Trophoblast cell (in vitro differentiated cells and primary cell): ENCODE results near the gene ARL5B.

Experiments
- DNase-seq, 2 donors: peaks; one replicate each; pipeline ENCODE4 v3.0.0-alpha.2; 2016
- H2AFZ ChIP-seq: 2 replicates; pipeline ENCODE4 v1.6.1; 2013; ENCODE audit warnings: low read length, moderate library complexity, mild to moderate bottlenecking; ENCODE audit not compliant: insufficient read depth, poor library complexity
- H2AK5ac ChIP-seq: 2 replicates; pipeline ENCODE4 v1.6.1; 2013; ENCODE audit warnings: mild to moderate bottlenecking, low read length
- H2BK120ac ChIP-seq: 2 replicates; pipeline ENCODE4 v1.6.1; 2013; ENCODE audit warnings: low read length, mild to moderate bottlenecking, moderate library complexity; ENCODE audit not compliant: insufficient read depth, poor library complexity
- H2BK12ac ChIP-seq: 2 replicates; pipeline ENCODE4 v1.6.1; 2013; ENCODE audit warnings: mild to moderate bottlenecking, low read length, moderate library complexity
- H2BK5ac ChIP-seq: 2 replicates; pipeline ENCODE4 v1.6.1; 2013; ENCODE audit warnings: low read length, low read depth, moderate library complexity, mild to moderate bottlenecking; ENCODE audit not compliant: poor library complexity
- H3K14ac ChIP-seq: 2 replicates; pipeline ENCODE4 v1.6.1; 2013; ENCODE audit warnings: mild to moderate bottlenecking, low read length
- H3K18ac ChIP-seq: 2 replicates; pipeline ENCODE4 v1.6.1; 2013; ENCODE audit warnings: mild to moderate bottlenecking, low read length
- H3K23ac ChIP-seq: 2 replicates; pipeline ENCODE4 v1.6.1; 2013; ENCODE audit warnings: low read length
- H3K27ac ChIP-seq: 2 replicates; pipeline ENCODE4 v1.5.1; 2013; ENCODE audit warnings: low read depth, mild to moderate bottlenecking, inconsistent platforms, low read length, moderate library complexity
- H3K27me3 ChIP-seq: 2 replicates; pipeline ENCODE4 v1.6.1; 2013; ENCODE audit warnings: inconsistent platforms, mild to moderate bottlenecking, low read length, moderate library complexity; ENCODE audit not compliant: insufficient read depth
- H3K36me3 ChIP-seq, 2 experiments: 1 replicate in 1 of 2; 2 replicates in 1 of 2; pipeline ENCODE4 v1.6.1; 2013; ENCODE audit warnings: low read length in 2 of 2, mild to moderate bottlenecking in 2 of 2, moderate library complexity in 1 of 2; ENCODE audit not compliant: insufficient read depth in 2 of 2, control insufficient read depth in 1 of 2
- H3K4ac ChIP-seq: 2 replicates; pipeline ENCODE4 v1.6.1; 2013; ENCODE audit warnings: low read depth, mild to moderate bottlenecking, low read length, moderate library complexity
- H3K4me1 ChIP-seq, 2 experiments: 1 replicate in 1 of 2; 2 replicates in 1 of 2; pipeline ENCODE4 v1.6.1; 2013; ENCODE audit warnings: low read length in 2 of 2, mild to moderate bottlenecking in 2 of 2, moderate library complexity in 1 of 2; ENCODE audit not compliant: insufficient read depth in 2 of 2, control insufficient read depth in 1 of 2
- H3K4me2 ChIP-seq: 2 replicates; pipeline ENCODE4 v1.6.1; 2013; ENCODE audit warnings: inconsistent platforms, mild to moderate bottlenecking, low read length, moderate library complexity
- H3K4me3 ChIP-seq: 2 replicates; pipeline ENCODE4 v1.5.1; 2013; ENCODE audit warnings: mild to moderate bottlenecking, low read depth, low read length, inconsistent platforms
- H3K79me1 ChIP-seq: one replicate; pipeline ENCODE4 v1.6.1; 2013; ENCODE audit warnings: low read length
- H3K79me2 ChIP-seq: 2 replicates; pipeline ENCODE4 v1.6.1; 2013; ENCODE audit warnings: low read length, mild to moderate bottlenecking; ENCODE audit not compliant: control insufficient read depth, insufficient read depth, poor library complexity
- H3K9ac ChIP-seq: 2 replicates; pipeline ENCODE4 v1.6.1; 2013; ENCODE audit warnings: mild to moderate bottlenecking, low read length
- H3K9me3 ChIP-seq: 2 replicates; pipeline ENCODE4 v1.6.1; 2013; ENCODE audit warnings: low read depth, mild to moderate bottlenecking, control low read depth, inconsistent platforms, low read length; ENCODE audit not compliant: insufficient read depth
- H4K12ac ChIP-seq: 2 replicates; pipeline ENCODE4 v1.6.1; 2013; ENCODE audit warnings: low read depth, mild to moderate bottlenecking, low read length, moderate library complexity
- H4K8ac ChIP-seq: 2 replicates; pipeline ENCODE4 v1.6.1; 2013; ENCODE audit warnings: low read depth, mild to moderate bottlenecking, low read length, moderate library complexity
- H4K91ac ChIP-seq: one replicate; pipeline ENCODE4 v1.6.1; 2013; ENCODE audit warnings: low read depth, mild to moderate bottlenecking, low read length, moderate library complexity
- WGBS: extraction: QIAGEN DNeasy Blood & Tissue Kit; methylation state at CpG from one replicate; pipeline ENCODE4 v1.1.7; 2013; ENCODE audit warnings: missing lambda C conversion rate; ENCODE audit not compliant: insufficient read length, insufficient coverage; ENCODE audit errors: extremely low coverage; 5-methylcytosine and 5-hydroxymethylcytosine counted together

The ARL5B gene

DNA sequence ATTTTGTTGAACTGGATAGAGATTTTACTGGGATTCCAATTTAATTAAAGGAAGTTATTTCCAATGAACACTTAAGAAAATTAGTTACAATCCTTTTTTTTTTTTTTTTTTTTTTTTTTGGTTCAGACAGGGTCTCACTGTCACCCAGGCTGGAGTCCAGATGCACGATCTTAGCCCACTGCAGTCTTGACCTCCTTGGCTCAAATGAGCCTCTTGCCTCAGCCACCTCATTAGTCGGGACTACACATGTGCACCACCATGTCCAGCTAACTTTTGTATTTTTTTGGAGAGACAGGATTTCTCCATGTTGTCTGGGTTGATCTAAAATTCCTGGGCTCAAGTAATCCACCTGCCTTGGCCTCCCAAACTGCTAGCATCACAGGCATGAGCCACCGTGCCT lies 2.5 kb upstream of the ARL5B start:
- H2AK5ac ChIP-seq, result no peak overlapping the region
- no peak overlapping the region for H3K14ac ChIP-seq
- H3K4me1 ChIP-seq, result peaks cover 9% of the 10 kb centered on the region in 2 experiments
- H3K27ac ChIP-seq, result no peak overlapping the region
- no peak overlapping the region for H3K4ac ChIP-seq
- H3K9me3 ChIP-seq, result no peaks in the 10 kb centered on the region
- peaks cover 14% of the 10 kb centered on the region for H3K79me1 ChIP-seq
- H4K12ac ChIP-seq, result no peak overlapping the region
- H4K91ac ChIP-seq, result no peak overlapping the region
- WGBS, result no CpG with 5 or more reads among the region's 3 CpGs
- H3K9ac ChIP-seq, result no peak overlapping the region
- H3K27me3 ChIP-seq, result no peaks in the 10 kb centered on the region
- no peak overlapping the region for H2BK5ac ChIP-seq
- peaks cover 16% of the 10 kb centered on the region for H3K79me2 ChIP-seq
- no peak overlapping the region for H4K8ac ChIP-seq
- H3K36me3 ChIP-seq, result no peaks in the 10 kb centered on the region
- H2AFZ ChIP-seq, result no peak overlapping the region
- no peak overlapping the region for H3K18ac ChIP-seq
- no peak overlapping the region for H2BK12ac ChIP-seq
- no peak overlapping the region for H3K4me2 ChIP-seq
- H3K23ac ChIP-seq, result no peak overlapping the region
- no peak overlapping the region for H3K4me3 ChIP-seq
- H2BK120ac ChIP-seq, result no peak overlapping the region
- DNase-seq, result no peak

DNA sequence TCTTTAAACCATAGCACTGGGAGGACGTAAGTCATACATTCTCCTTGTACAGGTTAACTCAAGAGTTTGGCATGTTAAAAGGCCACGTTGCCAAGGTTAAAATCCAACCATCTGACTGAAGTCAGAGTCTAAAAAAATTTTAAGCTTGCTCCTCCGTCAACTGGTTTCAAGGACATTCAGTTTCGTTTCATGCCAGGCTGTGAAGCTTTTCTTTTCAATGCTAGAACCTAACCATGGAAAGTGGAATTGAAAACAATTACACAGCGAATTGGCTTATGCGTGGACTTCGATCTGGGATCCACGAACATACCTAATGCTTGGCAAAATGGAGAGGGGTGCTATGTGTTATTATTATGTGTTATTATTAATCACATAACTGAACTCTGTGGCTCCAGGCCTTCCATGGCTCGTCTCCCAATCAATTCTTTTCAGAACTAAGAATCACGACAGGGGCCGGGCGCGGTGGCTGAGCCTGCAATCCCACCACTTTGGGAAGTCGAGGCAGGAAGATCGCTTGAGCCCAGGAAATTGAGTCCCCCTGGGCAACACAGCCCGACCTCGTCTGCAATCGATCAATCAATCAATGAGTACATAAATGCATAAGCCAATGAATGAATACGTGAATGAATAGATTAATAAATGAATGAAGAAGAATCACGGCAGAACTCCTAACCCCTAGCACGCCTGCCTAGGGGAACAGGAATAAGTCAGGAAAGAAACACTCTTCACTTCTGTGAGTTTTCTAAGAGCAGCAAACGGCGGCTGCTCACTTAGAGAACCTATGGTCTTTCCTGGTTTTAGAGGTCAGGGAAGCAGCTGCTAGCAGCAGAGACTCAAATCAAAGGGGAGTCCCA lies 733 bp upstream of the ARL5B start:
- Histone ChIP-seq H3K4me2 (peak overlapping the region; percentile 85), H3K4ac (peak overlapping the region; percentile 42), H2AK5ac (peak overlapping the region; percentile 38), H3K27ac (peak overlapping the region; percentile 59), H3K23ac (no peak overlapping the region), H3K9ac (peak overlapping the region; percentile 89), H3K36me3 (peaks cover 3% of the 10 kb centered on the region in 2 experiments), H3K79me2 (peaks cover 19% of the 10 kb centered on the region), H2BK5ac (peak overlapping the region; percentile 74), H3K18ac (peak overlapping the region; percentile 54), H3K14ac (peak overlapping the region; percentile 52), H3K79me1 (peaks cover 13% of the 10 kb centered on the region), H3K4me1 (peaks cover 9 to 10% of the 10 kb centered on the region in 2 experiments), H4K91ac (peak overlapping the region; percentile 93), H4K8ac (peak overlapping the region; percentile 88), H4K12ac (peak overlapping the region; percentile 83), H3K27me3 (no peaks in the 10 kb centered on the region), H2BK120ac (peak overlapping the region; percentile 52), H3K9me3 (no peaks in the 10 kb centered on the region), H2BK12ac (no peak overlapping the region), H3K4me3 (peak overlapping the region; percentile 75), H2AFZ (peak overlapping the region; percentile 53)
- DNase-seq, result peak; percentile 68 to 83
- WGBS, result no CpG with 5 or more reads among the region's 23 CpGs

DNA sequence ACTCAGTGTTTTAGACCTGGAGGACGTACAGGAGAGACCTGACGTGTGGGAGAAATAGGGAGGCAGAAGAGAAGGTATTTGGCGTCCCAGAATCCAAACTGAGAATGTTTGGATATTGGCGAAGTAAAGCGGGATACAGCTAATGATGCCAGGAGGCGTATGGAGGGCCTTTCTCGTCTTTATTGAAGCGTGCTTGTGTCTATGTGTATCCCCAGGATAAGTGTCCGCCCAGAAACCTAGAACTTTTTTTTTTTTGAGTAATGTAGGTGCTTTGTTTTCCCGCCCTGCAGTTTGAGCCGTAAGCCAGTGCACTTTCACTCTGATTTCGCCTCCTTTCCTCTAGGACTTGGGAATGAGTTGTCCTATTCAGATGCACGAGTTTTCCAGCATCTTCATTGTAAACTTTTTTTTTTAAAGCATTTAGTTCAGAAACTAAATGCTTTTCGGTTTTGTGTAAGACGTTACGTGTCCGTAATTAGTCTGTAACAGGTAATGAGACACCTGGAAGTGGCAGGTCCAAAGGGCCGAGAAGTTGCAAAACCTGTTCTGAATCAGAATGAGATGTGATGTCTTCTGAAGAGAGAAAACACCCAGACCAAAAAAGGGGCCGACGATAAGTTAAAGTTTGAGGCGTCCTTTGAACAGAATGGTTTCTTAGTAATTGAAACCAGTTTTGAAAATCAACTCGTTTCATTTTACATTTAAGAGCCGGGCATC lies 746 bp downstream of the ARL5B start:
- no CpG with 5 or more reads among the region's 23 CpGs for WGBS
- no peaks in the 10 kb centered on the region for H3K27me3 ChIP-seq
- peak; percentile 63 to 85 for DNase-seq

DNA sequence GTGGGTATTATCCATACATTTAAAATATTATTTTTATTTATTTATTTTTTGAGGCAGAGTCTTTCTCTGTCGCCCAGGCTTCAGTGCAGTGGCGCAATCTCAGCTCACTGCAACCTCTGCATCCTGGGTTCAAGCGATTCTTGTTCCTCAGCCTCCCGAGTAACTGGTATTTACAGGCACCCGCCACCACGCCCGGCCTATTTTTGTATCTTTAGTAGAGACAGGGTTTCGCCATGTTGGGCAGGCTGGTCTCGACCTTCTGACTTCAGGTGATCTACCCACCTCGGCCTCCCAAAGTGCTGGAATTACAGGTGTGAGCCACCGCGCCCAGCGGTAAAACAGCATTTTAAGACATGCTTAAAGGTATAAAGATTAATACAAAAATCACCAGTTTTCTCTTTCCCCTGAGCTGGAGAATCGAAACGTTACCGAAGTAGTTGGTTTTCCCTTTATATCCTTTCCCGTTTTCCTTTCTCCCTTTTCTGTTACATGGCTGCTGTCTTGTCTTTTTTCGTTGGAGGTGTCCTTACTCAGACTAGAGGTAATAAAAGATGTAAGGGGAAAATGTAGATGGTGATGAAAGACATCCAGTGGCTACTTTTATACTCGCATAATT lies 1.7 kb downstream of the ARL5B start:
- no peak overlapping the region for H4K91ac ChIP-seq
- peaks cover 3% of the 10 kb centered on the region in 2 experiments for H3K36me3 ChIP-seq
- no peak overlapping the region for H2AK5ac ChIP-seq
- peaks cover 19% of the 10 kb centered on the region for H3K79me2 ChIP-seq
- H3K23ac ChIP-seq, result no peak overlapping the region
- no peak overlapping the region for H2BK5ac ChIP-seq
- H2BK120ac ChIP-seq, result no peak overlapping the region
- H3K9me3 ChIP-seq, result no peaks in the 10 kb centered on the region
- no peak overlapping the region for H3K27ac ChIP-seq
- no peak for DNase-seq
- peak overlapping the region; percentile 95 for H3K4ac ChIP-seq
- H3K79me1 ChIP-seq, result peaks cover 13% of the 10 kb centered on the region
- H2BK12ac ChIP-seq, result no peak overlapping the region
- no peak overlapping the region for H4K12ac ChIP-seq
- H4K8ac ChIP-seq, result no peak overlapping the region
- no peak overlapping the region for H3K14ac ChIP-seq
- H3K9ac ChIP-seq, result no peak overlapping the region
- no peak overlapping the region for H3K18ac ChIP-seq
- H3K4me3 ChIP-seq, result no peak overlapping the region
- peak overlapping the region; percentile 21 for H3K4me2 ChIP-seq
- peaks cover 9 to 10% of the 10 kb centered on the region in 2 experiments for H3K4me1 ChIP-seq
- H3K27me3 ChIP-seq, result no peaks in the 10 kb centered on the region
- no CpG with 5 or more reads among the region's 19 CpGs for WGBS
- H2AFZ ChIP-seq, result no peak overlapping the region

More for the DNA sequence above, 746 bp downstream of the ARL5B start:
- Histone ChIP-seq H3K79me1 (peaks cover 13% of the 10 kb centered on the region), H3K4me1 (peaks cover 9 to 10% of the 10 kb centered on the region in 2 experiments), H2BK12ac (peak overlapping the region; percentile 41), H4K91ac (peak overlapping the region; percentile 98), H3K23ac (no peak overlapping the region), H2BK5ac (peak overlapping the region; percentile 87), H3K4me3 (peak overlapping the region; percentile 96), H3K4ac (peak overlapping the region; percentile 97), H3K18ac (peak overlapping the region; percentile 98), H2AFZ (peak overlapping the region; percentile 95), H3K9ac (peak overlapping the region; percentile 90), H4K12ac (peak overlapping the region; percentile 92), H2AK5ac (peak overlapping the region; percentile 99), H3K9me3 (no peaks in the 10 kb centered on the region), H3K36me3 (peaks cover 3% of the 10 kb centered on the region in 2 experiments), H3K4me2 (peak overlapping the region; percentile 65), H3K79me2 (peaks cover 19% of the 10 kb centered on the region), H4K8ac (peak overlapping the region; percentile 95), H2BK120ac (peak overlapping the region; percentile 86), H3K27ac (peak overlapping the region; percentile 82), H3K14ac (peak overlapping the region; percentile 98)
